ENCODE results near the gene NR0B2.

The NR0B2 gene

GRCh38 chr1:26932531-26932930 is 18.8 kb upstream of the NR0B2 start:
- no peak overlapping the region for H3K4me3 ChIP-seq
- no peaks in the 10 kb centered on the region for H3K9me3 ChIP-seq
- DNase-seq = no peak
- H3K27ac ChIP-seq = no peak overlapping the region
- peaks cover 28 to 82% (median 37%) of the 10 kb centered on the region in 3 donors for H3K36me3 ChIP-seq
- H3K4me1 ChIP-seq = no peaks in the 10 kb centered on the region
- TF ChIP-seq CTCF (IDR thresholded peaks at IDR 0.05) = no peak
- H3K27me3 ChIP-seq = no peaks in the 10 kb centered on the region
- intact Hi-C loops (cut with DNase I; ENCODE audit: low total_unique reads) = no loop called here

GRCh38 chr1:26923711-26924110 is 9.9 kb upstream of the NR0B2 start:
- no peak for DNase-seq
- Histone ChIP-seq H3K4me3 (no peak overlapping the region), H3K9me3 (no peaks in the 10 kb centered on the region), H3K4me1 (peaks cover 0 to 18% (median 16%) of the 10 kb centered on the region in 4 donors), H3K27me3 (no peaks in the 10 kb centered on the region), H3K27ac (no peak overlapping the region), H3K36me3 (peaks cover 33 to 46% (median 35%) of the 10 kb centered on the region in 3 donors)
- intact Hi-C loops (cut with DNase I; ENCODE audit: low total_unique reads) = no loop called here
- TF ChIP-seq CTCF (IDR thresholded peaks at IDR 0.05) = no peak

GRCh38 chr1:26922901-26923300 is 9.1 kb upstream of the NR0B2 start:
- Histone ChIP-seq H3K4me1 (peaks cover 0 to 18% (median 16%) of the 10 kb centered on the region in 4 donors), H3K4me3 (peak overlapping the region; percentile 91 to 95), H3K9me3 (no peaks in the 10 kb centered on the region), H3K27ac (peak overlapping the region in 1 of 2 donors; percentile 6), H3K27me3 (no peaks in the 10 kb centered on the region), H3K36me3 (peaks cover 29 to 42% (median 30%) of the 10 kb centered on the region in 3 donors)
- DNase-seq = no peak
- intact Hi-C loops (cut with DNase I; ENCODE audit: low total_unique reads) = no loop called here
- no peak for TF ChIP-seq CTCF (IDR thresholded peaks at IDR 0.05)

- peak overlapping the region; percentile 91 to 92 for H3K27ac ChIP-seq
- TF ChIP-seq CTCF (IDR thresholded peaks at IDR 0.05) = no peak
- intact Hi-C loops (cut with DNase I; ENCODE audit: low total_unique reads) = no loop called here
- H3K27me3 ChIP-seq = no peaks in the 10 kb centered on the region
- peak overlapping the region; percentile 91 to 95 for H3K4me3 ChIP-seq
- H3K36me3 ChIP-seq = peaks cover 25 to 37% (median 25%) of the 10 kb centered on the region in 3 donors
- DNase-seq = no peak
- no peaks in the 10 kb centered on the region for H3K9me3 ChIP-seq
- peaks cover 0 to 18% (median 16%) of the 10 kb centered on the region in 4 donors for H3K4me1 ChIP-seq
Measured at GRCh38 chr1:26922431-26922729, 8.6 kb upstream of the NR0B2 start.

GRCh38 chr1:26921540-26922430 is 8.0 kb upstream of the NR0B2 start, which contains the start of gene NUDC:
NUDC (plus strand) TSS chr1:26921743; CDS start chr1:26921849, 106 bp downstream.
- peak; percentile 96 to 98 for DNase-seq
- no peak for TF ChIP-seq CTCF (IDR thresholded peaks at IDR 0.05)
- Histone ChIP-seq H3K27me3 (no peaks in the 10 kb centered on the region), H3K36me3 (peaks cover 20 to 31% (median 22%) of the 10 kb centered on the region in 3 donors), H3K9me3 (no peaks in the 10 kb centered on the region), H3K4me1 (peaks cover 0 to 18% (median 16%) of the 10 kb centered on the region in 4 donors), H3K4me3 (peak within 1 kb of the TSS; percentile 91 to 95), H3K27ac (peak within 1 kb of the TSS; percentile 91 to 92)
- intact Hi-C loops (cut with DNase I; ENCODE audit: low total_unique reads) = loop anchor here (2.0 kb wide), 1 partner anchor 21 kb away; the partner anchor contains the start of gene GPATCH3
